GM18873 (cell line): ENCODE results near the gene UBR1.
"Not testable (repeated sequence)": the region's sequence is repeated elsewhere in the genome, so short reads cannot be mapped to it uniquely, and the experiment has no call there.

ENCODE experiments used
- ATAC-seq: cut with Tn5 transposase; IDR thresholded peaks from one replicate; pipeline ENCODE4 v1.9.1; 2021; ENCODE audit warnings: mild to moderate bottlenecking, moderate library complexity, moderate number of reproducible peaks; ENCODE audit not compliant: unreplicated experiment, low FRiP score

Gene UBR1

DNA sequence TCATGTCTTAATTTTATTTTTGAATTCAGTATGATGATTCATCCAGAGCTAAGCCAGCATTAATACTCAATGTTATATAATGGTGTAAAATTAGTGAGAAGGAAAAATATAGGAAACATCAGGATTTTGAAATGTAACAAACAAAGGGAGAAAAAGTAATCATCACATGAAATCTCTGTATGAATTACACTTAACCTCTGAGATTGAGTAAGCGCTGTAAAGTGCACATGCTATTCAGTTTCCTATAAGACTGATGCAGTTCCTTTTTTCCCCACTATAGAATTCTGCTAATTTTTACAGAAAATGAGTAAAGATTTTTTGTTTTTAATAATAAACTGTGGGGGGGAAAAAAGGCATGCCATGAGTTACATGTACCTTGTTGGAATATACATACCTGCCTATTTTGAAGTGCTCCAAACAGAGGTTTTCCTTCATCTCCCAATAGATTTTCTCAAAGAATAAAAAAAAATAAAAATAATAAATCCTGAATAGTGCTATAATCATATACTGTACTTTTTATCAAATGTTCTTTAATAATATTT lies 121.3 kb downstream of the UBR1 start:
- ATAC-seq: no peak

DNA sequence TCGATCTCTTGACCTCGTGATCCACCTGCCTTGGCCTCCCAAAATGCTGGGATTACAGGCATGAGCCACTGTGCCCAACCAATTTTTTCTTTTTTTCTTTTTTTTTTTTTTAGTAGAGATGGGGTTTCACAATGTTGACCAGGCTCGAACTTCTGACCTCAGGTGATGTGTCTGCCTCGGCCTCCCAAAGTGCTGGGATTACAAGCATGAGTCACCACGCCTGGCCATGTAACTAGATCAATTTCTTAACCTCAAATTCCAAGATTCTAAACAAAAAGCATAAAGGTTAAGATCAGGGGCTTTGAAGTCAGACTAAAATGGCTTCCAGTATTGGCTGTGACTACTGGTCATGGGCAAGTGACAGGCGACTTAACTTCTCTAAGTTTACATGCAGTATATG lies 126.7 kb downstream of the UBR1 start:
- not testable (repeated sequence) for ATAC-seq

DNA sequence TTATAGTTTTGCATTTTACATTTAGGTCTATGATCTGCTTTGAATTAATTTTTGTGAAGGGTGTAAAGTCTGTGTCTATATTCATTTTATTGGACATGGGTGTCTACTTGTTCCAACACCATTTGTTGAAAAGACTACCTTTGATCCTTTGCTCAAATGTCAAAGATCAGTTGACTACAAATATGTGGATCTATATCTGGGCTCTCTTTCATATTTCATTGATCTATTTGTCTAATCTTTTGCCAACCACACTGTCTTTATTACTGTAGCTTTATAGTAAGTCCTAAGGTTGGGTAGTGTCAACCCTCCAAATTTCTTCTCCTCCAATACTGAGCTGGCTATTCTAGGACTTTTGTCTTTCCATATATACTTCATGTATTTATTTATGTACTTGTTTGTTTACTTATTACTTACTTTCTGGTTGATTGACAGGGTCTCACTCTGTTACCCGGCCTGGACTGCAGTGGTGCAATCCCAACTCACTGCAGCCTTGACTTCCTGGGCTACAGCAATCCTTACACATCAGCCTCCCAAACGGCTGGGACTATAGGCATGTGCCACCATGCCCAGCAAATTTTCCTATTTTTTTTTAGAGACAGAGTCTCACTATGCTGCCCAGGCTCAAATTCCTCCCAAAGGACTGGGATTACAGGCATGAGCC lies 131.5 kb downstream of the UBR1 start:
- no peak for ATAC-seq

DNA sequence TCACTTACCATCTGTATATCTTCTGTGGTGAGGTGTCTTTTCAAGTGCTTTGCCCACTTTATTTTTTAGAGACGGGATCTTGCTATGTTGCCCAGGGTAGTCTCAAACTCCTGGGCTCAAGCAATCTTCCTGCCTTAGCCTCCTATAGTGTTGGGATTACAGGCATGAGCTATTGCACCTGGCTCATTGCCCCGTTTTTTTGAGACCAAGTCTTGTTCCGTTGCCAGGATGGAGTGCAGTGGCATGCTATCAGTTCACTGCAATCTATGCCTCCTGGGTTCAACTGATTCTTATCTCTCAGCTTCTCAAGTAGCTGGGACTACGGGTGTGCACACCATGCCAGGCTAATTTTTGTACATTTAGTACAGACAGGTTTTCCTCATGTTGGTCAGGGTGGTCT lies 132.7 kb downstream of the UBR1 start:
- no peak for ATAC-seq

DNA sequence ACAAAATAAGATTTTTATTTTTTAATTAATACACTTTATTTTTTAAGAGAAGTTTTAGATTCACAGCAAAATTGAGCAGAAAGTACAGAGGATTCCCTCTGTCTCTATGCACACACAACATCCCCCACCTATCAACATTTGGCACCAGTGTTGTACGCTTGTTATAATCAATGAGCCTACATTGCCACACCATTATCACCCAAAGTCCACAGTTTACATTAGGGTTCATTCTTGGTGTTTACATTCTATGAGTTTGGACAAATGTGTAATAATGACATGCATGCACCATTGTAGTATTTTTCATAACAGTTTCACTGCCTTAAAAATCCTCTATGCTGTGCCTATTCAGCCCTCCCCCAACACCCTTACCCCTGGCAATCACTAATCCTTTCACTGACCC lies 134.0 kb downstream of the UBR1 start:
- ATAC-seq: no peak

DNA sequence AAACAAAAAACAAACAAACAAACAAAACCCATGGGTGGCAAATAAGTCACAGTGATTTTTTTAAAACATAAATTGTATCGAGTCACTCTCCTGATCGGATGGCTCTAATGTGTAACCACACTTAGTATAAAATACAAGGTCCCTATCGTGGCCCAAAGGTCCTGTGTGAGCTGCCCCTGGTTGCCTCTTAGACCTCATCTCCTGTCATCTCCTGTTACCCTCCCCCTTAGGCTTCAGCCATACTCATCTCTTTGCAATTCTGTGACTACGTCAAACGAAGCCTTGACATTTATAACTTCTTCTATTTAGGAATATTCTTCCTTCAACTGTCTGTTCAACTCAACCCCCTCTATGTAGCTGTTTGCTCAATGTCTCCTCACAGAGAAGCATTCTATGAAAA lies 141.4 kb downstream of the UBR1 start:
- ATAC-seq: no peak

DNA sequence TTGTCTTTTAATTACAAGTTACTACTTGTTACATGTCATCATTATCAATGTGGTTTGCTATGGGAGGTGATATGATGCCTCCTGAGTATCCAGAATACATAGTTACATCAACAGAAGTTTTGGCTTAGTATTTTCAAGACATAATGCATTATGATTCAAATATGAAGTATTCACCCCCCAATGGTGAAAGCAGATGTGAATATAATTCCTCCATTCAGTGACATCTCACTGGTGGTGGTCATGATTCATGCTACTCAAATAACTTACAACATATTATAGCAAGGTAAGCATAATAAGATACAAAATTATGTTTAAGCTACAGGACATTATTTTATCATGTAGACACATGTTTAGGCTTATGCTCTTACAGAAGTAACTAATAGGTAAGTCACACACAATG lies 150.3 kb downstream of the UBR1 start:
- no peak for ATAC-seq

DNA sequence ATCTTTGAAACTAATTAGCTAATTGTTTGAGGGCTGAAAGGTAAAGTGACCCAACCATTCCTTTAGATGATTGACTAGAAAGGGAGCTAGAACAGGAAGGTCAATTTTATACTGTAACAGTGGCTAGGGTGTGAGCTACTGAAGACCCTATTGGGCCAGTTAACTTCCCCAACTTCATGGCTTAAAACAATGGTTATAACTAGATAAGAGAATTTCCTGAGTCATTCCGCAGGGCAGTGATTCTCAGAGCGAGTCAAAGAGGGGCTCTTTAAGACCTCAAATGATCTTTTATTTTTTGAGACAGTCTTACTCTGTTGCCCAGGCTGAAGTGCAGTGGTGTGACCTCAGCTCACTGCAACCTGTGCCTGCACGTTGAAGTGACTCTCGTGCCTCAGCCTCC lies 151.5 kb downstream of the UBR1 start:
- no peak for ATAC-seq

DNA sequence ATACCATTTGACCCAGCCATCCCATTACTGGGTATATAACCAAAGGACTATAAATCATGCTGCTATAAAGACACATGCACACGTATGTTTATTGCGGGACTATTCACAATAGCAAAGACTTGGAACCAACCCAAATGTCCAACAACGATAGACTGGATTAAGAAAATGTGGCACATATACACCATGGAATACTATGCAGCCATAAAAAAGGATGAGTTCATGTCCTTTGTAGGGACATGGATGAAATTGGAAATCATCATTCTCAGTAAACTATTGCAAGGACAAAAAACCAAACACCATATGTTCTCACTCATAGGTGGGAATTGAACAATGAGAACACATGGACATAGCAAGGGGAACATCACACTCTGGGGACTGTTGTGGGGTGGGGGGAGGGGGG lies 156.9 kb downstream of the UBR1 start:
- not testable (repeated sequence) for ATAC-seq

DNA sequence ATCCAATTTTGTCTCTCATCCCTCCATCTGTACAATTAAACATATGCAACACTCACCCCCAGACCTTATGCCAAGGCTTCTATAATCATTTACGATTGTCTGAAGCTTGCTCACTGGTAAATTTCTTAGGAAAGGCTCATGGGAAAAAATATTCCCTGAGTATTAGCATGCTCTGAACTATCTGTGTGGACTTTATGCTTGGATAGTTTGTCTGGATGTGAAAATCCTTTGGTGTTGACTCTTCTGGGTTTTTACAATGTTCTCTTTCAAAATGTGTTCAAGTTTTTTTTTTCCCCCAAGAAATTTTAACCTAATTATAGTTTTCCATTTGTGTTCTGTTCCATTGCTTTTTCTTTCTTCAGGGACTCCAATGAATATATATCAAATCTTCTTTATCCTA lies 165.3 kb downstream of the UBR1 start:
- no peak for ATAC-seq

DNA sequence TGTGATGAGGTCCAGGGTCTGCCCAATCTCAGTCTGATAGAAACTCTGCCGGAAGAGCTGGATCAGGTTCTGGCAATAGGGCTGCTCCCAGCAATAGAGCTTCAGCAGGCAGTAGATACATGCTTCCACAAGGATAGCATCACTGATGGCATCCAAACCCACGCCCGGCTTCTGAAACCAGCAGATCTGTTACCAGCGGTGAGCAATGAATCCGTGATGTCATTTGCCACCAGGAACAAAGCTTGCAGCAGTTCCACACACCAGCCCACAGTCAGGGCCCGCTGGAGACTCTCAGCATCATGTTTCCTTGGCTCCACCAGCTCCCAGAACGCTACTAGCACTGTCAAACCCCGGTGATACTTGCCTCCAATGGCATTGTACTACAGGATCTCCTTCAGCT lies 166.0 kb downstream of the UBR1 start:
- ATAC-seq: no peak

DNA sequence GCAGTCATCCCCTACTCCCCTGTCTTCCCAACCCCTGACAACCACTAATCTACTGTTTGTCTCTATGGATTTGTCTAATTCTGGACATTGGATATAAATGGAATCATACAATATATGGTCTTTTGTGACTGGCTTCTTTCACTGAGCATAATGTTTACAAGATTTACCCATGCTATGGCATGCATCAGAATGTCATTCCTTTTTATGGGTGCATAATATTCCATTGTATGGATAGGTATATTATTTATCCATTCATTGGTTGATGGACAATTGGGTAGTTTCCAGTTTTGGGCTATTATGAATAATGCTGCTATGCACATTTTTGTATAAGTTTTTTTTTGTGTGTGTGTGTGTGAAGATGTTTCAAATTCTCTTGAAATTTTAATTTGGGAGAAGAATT lies 168.7 kb downstream of the UBR1 start:
- no peak for ATAC-seq

DNA sequence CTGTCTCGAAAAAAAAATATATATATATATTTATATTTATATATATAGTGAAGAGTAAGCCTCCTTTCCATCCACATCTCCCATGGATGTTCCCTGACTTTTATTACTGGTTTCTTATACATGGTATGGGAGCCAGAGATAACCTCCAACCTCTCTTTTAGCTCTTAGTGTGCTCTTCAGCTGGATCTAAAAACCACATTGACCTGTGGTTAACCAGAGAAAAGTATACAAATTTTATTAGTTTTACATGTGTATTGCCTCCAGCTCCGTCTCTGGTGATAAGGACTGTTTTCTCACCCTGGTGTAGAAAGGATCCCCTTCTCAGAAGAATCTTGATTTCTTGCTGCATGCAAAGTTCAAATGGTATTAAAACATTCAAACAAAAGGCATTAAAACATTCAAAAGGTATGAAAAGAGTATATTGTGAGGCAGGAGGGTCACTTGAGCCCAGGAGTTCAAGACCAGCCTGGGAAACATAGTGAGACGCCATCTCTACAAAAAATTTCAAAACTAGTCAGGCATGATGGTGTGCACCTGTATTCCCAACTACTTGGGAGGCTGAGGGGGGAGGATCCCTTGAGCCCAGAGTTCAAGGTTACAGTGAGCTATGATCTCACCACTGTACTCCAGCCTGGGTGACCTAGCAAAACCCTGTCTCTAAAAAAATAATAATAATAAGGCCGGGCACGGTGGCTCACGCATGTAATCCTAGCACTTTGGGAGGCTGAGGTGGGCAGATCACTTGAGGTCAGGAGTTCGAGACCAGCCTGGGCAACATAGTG lies 171.8 kb downstream of the UBR1 start:
- no peak for ATAC-seq

DNA sequence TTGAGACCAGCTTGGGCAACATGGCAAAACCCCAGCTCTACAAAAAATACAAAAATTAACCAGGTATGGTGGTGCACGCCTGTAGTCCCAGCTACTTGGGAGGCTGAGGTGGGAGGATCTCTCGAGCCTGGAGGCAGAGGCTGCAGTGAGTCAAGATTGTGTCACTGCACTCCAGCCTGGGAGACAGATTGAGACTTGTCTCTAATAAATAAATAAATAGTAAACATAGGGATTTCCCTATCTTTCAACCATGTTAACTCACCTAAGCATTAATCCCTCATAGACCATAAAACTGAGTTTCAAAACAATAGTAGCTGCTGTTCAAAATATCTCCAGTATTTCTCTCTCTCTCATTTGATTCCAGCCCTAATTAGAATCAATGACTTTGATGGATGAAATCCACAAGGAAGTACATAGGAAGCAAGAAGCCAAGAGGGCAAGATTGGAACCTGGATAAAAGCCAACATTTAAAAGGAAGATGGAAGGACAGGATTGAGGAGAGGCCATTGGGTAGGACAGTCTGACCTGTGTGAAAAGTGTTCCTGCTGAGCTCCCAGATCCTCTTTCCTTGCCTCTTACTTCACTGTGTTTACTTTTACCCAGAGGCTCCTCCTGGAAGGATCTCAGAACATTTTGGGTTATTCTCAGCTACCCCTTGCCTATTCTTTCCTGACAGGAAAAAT lies 172.9 kb downstream of the UBR1 start:
- no peak for ATAC-seq

DNA sequence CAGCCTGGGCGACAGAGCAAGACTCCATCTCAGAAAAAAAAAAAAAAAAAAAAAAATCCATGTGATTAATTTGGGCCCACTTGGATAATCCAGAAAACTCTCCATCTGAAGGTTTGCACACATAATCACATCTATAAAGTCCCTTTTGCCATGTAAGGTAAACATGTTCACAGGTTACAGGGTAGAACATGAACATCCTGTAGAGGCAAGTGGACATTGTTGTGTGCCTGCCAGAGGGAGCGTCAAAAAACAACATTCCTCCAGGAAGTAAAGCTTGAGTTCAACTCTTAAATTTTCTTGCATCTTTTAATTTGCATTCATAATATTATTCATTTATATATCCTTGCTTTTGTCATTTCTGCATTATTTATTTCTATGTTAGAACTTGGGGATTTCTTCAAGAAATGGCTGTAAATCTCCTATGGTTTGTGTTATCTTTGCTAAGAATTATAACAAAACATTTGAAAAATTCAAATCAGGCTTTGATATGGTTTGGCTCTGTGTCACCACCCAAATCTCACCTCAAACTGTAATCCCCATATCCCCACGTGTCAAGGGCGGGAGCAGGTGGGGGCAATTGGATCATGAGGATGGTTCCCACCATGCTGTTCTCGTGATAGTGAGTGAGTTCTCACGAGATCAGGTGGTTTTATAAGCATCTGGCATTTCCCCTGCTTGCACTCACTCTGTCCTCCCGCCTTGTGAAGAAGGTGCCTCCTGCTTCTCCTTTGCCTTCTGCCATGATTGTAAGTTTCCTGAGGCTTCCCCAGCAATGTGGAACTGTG lies 173.9 kb downstream of the UBR1 start:
- ATAC-seq: no peak

DNA sequence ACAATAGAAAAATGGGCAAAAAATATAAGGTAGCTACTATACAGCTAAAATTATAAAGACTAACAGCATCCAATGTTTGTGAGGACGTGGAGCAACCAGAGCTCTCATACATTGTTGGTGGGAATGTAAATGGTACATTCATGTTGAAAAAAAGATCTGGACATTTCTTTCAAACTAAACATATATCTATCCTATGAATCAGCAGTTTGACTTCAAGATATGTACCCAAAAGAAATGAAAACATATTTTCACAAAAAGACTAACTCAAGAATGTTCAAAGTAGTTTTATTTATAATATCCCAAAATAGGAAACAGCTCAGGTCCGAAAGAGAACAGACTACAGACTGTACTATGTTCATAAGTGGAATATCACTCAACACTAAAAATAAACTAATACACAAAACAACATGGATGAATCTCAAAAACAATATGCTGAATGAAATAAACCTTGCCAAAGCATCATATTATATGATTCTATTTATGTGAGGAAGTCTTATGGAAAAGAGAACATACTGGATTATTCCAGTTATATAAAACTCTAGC lies 176.5 kb downstream of the UBR1 start:
- no peak for ATAC-seq

DNA sequence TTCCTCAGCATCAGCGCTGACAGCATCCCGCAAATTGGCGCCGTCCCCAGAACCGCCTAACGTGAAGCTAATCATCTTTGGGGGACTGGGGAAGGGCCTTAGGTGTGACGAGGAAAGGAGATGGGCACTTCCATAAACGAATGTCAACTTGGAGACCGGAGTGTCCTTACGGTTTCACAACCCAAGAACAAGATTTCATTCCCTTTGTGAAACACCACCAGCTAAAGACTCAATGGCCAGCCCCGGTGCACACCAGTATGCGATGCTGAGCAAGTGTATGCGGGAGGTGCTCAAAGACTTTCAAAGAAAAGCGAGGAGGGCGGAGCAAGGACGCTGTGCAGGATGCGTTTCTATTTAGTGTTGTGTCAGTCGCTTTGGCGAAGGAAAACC lies 184.5 kb downstream of the UBR1 start:
- no peak for ATAC-seq

DNA sequence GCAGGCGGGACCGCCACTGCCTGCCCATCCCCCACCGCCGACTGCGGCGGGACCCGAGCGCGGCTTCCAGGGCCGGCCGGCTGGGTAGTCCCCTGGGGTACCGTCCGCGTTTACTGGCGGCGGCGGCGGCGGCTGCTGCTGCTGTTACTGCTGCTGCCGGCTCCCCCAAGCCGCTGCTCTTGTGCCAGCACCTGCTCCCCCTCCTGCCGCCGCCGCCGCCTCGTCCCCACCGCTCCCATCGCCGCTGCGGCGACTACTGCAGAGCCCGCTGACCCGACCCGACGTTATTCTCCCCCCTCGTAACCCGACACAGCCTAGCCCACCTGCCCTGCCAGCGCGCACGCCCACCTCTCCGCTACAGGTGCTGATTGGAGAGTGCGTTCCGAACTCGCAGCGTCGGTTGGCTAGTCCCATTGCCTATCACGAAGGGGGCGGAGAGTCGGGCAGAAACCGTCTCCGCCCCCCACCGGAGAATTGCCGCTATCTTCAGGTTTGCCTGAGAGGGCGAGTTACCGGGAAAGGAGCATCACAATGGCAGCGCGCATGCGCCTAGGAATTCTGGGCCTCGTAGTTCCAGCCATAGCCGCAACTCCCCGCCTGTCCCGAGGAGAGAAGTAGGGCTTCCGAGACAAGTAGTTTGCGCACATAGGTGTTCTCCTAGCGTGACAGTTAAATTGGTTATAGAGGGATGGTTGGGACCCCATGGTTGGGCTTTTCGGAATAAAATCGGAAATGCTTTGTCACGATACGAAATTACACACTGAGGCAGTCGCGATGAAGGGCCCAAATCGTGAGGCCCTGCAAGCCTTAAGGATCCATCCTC lies 185.1 kb downstream of the UBR1 start, which contains the start of gene TTBK2:
Gene TTBK2 (minus strand): TSS at position 260 of the 823 bp plus-strand sequence. CDS start 42,161 bp downstream, outside the sequence.
- ATAC-seq: peak; percentile 89

DNA sequence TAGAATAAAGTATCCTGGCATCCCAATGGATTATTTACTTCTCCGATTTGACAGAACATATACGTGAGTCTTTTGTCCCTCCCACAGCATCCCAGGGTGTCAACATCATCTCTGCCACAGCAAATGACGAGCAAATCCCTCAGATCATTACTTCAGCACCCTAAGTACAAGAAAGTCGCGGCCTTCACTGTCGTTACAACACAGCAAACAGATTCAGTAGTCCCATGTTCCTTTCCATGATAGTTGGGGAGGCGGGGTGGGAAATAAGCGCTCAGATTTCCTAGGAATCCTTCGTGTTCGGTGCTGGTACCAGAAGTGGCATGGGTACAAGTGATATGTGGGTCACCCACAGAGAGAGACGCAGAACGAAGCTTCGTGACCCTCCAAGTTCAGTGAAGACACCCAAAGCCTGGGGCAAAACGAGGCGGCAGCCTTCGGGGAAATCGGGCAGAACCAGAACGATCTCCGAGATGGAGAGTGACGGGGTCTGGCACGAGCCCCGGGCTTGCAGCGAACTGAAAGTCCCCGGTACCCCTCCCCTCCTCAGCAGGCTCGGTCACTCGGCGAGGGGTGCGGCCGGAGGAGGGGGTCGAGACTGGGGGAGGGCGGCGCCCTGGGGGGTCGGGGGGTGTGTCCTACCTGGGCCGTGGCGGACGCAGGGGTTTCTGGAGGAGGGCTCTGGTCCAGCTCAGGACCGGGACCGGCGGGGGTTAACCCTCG lies 185.9 kb downstream of the UBR1 start:
- ATAC-seq: no peak
